ENCODE results near the gene CALM3. TPM values are rescaled to one million over a fixed set of nuclear protein-coding genes. Genes with fewer than 3 reads are reported as not detected.
"Not testable (repeated sequence)": the region's sequence is repeated elsewhere in the genome, so short reads cannot be mapped to it uniquely, and the experiment has no call there.

Gene CALM3
- total RNA-seq, 1 experiment from 2014 or later, result 173 TPM

DNA sequence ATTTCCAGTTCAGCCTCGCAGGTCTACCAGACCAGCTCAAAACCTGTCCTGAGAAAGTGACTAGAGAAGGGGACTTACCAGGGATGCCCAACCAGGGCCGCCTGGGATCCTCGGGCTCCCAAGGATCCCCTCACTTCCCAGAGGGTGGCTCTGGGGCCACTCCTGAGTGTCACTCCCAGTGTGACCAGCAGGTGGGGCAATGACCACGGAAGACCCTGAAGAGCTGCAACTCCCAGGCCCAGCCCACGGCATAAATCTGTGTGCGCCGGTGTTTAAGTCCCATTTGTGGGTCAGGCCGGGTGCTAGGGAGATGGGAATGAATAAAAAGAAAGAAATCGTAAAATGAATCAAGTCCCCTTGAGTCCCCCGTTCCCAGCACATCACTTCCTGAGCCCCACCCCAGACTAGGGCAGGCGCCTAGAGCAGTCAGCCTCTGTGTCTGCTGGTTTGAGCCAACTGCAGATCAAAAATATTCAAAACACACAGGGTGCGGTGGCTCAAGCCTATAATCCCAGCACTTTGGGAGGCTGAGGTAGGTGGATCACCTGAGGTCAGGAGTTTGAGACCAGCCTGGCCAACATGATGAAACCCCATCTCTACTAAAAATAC lies 13.1 kb downstream of the CALM3 start:
- DNase-seq (ENCODE audit: low read depth), result peak; percentile 72

DNA sequence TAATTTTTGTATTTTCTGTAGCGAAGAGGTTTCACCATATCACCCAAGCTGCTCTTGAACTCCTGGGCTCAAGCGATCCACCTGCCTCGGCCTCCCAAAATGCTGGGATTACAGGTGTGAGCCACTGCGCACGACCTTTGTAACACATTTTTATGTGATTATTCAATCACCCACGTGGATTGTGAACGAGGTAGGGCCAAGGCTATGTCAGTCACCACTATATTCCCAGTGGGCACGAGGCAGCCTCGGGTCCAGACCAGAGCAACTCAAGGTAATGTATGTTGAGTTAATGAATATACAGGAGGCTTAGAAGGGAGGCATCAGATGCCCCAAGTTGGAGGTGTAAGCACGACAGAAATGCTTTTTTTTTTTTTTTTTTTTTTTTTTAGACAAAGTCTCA lies 14.8 kb downstream of the CALM3 start:
- DNase-seq (ENCODE audit: low read depth), result no peak

DNA sequence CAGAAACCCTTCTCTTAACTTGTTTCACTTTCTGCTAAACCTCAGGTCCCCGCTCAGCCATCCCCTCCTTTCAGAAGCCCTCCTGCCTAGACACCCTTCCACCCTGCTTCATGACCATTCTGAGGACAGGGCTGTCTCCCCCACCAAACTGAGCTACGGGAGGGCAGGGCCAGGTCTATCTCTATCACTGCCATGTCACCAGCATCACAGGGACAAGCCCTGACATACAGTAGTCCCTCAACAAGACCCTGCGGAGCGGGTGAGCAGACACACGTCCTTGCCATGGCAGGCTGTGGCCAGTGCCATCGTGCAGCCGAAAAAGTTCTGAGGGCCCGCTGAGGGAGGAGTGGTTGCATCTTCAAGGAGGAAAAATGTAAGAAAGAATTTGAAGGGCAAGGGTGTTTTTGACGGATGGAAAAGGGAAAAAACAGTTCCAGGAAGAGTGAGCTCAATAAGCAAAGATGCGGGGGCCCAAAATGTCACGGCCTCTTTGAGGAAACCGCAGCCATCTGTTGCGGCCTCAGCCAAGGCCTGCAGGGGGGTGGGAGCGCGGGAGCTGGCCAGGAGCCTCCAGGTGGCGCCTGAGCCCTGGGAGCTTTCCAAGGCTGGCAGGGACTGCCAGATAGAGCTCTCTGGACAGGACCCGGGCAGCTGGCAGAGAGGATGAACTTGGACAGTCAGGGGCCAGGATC lies 15.6 kb downstream of the CALM3 start:
- DNase-seq (ENCODE audit: low read depth), result peak; percentile 76

DNA sequence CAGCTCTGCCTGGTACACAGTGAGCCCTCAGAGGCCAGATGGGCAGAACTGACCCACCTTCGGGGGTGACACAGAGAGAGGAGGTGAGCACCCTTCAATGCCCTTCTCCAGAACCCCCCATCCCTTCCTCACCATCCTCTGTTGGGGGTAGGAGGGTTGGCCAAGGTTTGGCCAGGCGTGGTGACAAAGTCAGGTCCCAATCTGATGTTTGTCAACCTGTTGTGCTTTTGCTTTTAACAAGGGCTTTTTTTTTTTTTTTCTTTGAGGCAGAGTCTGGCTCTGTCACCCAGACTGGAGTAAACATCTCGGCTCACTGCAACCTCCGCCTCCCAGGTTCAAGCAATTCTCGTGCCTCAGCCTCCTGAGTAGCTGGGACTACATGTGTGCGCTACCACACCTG lies 16.5 kb downstream of the CALM3 start:
- DNase-seq (ENCODE audit: low read depth), result no peak

DNA sequence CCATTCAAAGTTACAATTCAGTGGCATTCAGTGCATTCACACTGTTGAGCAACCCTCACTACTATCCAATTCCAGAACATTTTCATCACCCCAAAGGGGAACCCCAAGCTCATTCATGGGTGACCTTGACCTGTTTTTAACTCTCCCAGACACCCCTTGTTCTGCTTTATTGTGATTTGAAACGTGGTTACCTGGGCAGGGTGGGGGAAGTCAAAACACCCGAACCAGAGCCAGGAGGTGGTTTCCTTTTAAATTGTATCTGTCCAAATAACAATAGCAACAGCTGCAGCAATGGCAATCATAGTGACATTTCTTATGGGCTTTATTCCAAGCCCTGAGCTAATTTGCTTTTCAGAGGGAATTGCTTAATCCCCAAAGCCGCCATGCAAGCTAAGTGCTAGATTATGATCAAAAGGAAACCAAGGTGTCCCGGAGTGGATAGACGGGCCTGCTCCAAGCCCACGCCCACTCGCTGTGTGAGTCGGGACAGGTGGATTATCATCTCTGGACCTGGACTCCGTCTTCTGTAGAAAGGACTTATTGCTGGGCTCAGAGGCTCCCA lies 17.6 kb downstream of the CALM3 start:
- no peak for DNase-seq (ENCODE audit: low read depth)

DNA sequence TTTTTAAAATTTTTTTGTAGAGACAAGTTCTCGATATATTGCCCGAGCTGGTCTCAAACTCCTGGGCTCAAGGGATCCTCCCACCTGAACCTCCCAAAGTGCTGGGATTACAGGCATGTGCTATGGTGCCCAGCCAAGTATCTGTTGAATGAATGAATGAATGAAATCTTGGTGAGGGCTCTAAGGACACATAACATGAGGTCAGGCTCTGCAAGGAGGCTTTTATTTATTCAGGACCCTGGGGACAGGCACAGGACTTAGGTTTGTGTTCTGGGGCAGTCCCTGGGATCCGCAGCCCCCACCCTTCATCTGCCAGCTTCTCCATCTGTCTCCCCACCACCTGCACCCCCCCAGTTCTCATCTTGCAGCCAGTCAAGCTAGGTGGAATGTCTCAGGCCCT lies 19.1 kb downstream of the CALM3 start:
- DNase-seq (ENCODE audit: low read depth), result no peak

DNA sequence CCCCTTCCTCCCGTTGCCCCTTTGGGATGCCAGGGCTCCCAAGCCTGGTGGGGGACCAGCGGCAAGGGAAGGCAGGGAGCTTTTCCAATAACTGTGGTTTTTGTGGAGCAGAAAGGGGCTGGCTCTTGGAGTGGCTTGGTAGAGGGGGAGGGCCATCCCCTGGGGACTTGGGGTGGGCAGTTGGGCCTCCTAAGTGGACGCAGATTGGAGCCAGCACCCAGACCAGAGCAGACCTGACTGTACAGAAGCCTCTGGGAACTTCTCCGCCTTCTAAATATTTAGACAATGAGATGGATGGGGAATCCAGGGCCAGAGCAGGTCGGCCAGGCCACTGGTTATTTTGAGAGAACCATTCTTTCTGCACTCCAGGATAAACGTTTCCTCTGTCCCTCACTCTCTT lies 19.6 kb downstream of the CALM3 start:
- DNase-seq (ENCODE audit: low read depth), result no peak

DNA sequence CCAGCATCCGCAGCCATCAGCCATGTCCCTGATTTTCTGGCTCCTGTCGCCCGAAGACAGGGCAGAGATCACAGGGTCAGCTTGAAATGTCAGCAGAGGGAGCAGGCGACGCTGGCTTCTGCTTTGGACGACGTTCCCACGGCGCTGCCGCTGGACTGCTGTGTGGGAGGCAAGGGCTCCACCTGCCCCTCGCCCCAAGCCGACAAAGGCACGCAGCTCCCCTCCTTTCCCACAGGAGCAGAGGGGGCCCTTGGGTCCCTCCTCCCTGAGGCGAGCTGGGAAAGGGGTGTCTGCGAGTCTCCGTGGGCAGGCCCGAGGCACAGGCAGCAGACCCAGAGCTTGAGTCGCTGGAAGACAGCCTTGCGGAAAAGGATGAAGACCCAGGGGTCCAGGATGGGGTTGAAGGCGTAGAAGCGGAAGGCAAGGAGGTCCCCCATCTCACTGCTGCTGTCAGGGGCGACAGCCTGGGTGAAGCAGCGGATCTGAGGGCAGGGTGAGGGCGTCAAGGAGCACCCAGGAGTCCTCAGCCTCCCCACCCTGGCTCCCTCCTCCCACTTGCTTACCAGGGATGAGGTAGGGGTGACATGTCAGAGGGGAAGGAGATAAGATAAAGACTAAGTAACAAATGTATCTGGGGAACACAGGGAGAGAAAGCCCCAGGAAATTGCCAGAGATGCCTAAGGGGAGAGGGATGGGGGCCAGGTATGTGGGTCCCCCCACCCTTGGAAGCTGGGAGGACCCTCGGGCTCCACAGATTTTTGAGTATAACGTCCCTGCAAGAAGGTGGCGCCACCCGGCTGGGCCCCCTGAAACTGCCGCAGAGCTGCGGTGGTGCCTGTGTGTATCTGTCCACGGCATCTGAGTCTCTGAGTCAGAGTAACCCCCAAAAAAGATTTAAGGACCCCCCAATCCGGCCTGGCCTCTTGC lies 20.3 kb downstream of the CALM3 start:
- no peak for DNase-seq (ENCODE audit: low read depth)

DNA sequence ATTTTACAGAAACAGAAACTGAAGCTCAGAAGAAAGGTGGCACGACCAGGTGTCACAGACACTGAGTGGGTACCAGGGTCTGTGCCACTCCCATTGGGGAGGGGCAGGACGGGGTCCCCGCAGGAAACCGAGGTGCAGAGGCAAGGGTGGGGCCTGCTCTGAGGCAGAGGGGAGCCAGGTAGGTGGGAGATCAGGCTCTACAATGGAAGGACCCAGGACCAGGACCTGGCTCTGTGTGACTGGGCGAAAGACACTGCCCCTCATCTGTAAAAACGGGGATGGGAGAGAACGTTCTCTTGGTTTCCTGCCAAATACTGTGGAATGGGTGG lies 21.0 kb downstream of the CALM3 start:
- no peak for DNase-seq (ENCODE audit: low read depth)

DNA sequence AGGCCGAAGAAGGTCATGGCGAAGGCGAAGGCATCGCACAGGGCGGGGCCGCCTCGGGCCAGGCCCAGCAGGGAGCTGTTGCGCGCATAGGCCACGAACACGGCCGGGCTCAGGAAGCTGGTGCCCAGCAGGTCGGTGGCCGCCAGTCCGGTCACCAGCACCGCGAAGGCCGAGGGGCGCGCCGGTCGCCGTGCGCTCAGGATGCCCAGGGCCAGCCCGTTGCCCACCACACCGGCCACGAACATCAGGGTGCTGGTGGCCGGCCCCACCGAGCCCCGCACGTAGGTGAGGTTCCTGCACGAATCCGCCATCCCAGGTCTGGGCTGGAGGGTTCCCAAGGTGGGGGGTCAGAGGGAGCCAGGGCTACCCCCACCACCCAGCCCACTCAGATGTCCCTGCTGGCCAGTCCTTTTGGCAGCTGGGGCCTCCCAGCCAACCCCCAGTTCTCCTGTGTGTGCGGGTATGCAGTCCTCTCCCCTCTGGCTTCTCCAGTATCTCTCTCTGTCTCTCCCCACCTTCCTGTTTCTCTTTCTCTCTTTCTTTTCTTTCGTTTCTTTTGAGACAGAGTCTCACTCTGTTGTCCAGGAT lies 22.9 kb downstream of the CALM3 start:
- DNase-seq (ENCODE audit: low read depth), result no peak

DNA sequence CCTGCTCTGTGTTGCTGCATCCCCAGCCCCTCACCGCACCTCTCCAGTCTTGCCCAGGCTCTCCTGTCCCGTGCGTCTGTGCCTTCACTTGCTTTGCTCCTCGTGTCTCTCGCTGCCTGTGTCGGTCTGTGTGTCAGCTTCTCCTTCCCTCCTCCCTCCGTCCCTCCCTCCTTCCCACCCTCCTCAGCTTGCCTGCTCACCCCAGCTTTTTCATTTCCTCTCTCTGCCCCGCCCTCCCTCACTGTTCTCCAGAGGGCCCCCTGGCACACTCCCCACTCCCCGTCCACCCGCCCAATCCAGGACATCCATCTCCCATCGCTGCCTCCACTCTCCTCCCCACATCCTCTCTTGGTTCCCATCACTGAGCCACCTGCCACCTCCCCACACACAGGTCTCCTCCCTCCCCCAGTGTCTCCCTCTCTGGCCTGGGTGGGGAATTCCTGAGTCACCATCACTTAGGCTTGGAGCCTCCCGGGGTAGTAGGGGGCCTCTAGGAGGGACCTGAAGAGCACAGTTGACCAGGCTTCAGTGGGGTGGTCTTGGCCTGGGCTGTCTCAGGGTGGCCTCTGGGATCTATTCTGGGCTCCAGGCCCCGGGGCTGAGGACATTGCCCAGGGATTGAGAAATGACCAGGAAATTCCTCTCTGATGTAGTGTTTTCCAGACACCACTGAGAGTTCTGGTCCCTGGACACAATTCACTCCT lies 24.0 kb downstream of the CALM3 start, which contains the start of gene PTGIR:
PTGIR (minus strand) TSS at position 132 of the 704 bp plus-strand sequence. CDS start 864 bp downstream, outside the sequence.
- DNase-seq (ENCODE audit: low read depth), result peak; percentile 56

DNA sequence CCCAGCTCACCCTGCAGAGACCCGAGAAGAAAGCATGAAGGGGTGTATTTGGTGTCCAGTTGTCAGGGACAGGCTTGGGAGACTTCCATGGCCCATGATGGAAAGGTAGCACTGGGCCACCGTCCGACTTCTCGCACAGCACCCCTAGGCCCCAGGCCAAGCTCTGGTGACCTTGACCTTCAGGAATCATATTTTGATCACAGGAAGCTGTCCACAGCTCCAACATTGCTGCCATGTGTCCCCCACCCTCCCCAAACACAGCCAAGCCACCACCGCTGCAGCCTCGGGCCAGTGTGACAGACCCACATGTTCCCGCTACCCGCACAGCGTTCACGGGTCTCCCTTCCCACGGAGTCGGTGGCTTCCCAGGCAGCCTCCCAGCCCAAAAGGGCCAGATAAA lies 24.6 kb downstream of the CALM3 start:
- no peak for DNase-seq (ENCODE audit: low read depth)

DNA sequence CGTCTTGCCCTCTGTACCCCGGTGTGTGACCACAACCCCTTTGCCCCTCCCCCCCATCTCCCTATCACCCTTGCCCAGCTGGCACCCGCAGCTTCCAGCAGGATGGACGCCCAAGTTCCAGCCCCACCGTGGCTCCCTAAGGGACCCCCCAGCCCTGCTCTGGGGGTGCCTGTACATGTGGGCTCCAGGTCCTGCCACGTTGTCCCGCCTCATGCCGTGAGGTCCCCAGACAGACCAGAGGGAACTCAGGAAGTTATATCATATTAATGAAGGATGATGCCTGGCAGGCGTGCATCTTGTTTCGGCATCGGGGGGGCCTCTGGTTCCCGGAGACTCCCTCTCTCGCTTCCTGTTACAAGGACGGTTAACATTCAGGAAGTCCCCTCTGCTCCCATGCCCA lies 25.3 kb downstream of the CALM3 start:
- no peak for DNase-seq (ENCODE audit: low read depth)

DNA sequence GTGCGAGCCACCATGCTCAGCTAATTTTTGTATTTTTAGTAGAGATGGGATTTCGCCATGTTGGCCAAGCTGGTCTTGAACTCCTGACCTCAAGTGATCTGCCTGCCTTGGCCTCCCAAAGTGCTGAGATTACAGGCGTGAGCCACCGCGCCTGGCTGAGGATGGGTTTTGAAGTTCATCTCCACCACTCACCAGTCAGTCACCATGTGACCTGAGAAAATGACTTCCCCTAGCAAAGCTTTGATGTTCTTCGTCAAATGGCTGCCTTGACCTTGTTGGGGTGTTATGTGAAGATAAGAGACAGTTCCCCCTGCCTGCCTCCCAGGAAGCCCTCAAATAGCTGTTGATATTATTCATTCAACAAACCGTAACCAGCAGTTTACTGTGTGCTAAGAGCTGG lies 27.8 kb downstream of the CALM3 start:
- not testable (repeated sequence) for DNase-seq (ENCODE audit: low read depth)

DNA sequence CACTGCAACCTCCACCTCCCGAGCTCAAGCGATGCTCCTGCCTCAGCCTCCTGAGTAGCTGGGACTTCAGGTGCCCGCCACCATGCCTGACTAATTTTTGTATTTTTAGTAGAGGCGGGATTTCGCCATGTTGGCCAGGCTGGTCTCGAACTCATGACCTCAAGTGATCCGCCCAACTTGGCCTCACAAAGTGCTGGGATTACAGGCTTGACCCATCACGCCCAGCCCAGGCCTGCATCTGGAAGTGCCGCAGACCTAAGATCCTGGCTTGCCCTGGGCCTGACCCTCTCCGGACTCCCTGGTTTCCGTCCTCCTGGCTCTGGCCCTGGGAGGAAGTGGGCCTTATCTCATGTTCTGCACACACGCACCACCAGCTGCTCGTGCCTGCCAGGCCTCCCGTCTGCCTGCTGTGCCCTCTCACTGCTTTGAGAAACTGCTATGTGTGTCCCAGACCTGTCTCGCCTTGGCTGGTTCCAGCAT lies 28.5 kb downstream of the CALM3 start:
- DNase-seq (ENCODE audit: low read depth), result peak; percentile 16

DNA sequence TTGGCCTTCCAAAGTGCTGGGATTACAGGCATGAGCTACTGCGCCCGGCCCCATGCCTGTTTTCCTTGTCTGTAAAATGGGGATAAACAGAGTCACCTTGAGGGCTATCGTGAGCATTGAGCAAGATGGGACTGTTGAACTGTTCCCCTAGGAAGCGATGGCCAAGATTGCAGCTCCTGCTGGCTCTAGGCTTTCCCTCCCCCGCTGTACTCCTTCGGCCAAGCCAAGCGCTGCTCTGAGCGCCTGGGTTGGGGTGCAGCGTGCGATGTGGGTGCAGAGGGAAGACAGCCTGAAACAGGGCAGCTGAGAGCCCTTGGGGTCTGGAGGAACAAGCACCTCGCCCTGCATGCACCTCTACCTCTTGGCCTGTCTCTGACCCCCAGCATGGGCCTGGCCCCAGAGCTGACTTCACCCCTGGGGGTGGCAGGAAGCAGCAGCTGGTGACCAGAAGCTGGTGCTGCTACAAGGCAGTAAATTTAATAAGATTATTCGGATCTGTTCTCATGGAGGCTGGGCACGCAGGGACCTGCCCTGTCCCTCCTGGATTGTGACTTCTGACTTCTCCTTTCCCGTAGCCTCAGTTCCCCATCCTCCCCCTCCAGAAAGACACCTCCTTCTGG lies 29.6 kb downstream of the CALM3 start:
- no peak for DNase-seq (ENCODE audit: low read depth)

DNA sequence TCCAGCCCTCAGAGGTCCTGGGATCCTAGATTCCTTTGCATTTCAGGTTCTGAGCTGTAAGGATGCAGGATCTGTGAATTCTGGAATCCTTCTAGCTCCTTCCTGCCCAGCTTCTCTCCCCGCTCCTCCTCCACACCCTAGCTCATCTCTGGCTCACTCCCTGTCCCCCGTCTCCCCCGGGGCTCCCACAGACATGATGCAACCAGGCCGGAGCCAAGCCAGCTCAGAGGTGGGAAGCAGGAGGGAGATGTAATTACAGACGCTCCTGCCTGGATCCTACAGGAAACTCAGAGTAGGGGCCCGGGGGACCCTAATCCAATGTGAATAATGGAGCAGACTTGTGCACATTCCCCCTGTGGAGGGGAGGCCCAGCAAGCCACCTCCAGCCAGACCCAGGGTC lies 30.4 kb downstream of the CALM3 start:
- peak; percentile 49 for DNase-seq (ENCODE audit: low read depth)

DNA sequence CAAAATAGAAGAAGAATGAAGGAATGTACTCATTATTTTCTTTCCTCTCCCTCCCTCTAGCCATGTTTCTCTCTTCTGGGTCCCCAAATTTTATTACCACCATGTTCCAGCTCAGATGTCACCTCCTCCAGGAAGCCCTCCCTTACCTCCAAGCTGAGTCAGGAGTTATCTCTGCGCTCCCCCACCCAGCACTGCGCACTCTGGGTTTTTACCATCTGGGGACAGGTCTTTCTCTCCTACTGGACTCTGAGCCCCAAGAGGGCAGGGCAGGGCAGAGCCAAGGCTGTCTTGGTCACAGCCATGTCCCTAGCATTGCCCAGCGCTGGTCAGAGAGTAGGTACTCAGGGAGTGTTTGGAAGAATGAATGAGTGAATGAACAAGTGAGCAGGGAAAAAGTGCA lies 32.0 kb downstream of the CALM3 start:
- DNase-seq (ENCODE audit: low read depth), result no peak

DNA sequence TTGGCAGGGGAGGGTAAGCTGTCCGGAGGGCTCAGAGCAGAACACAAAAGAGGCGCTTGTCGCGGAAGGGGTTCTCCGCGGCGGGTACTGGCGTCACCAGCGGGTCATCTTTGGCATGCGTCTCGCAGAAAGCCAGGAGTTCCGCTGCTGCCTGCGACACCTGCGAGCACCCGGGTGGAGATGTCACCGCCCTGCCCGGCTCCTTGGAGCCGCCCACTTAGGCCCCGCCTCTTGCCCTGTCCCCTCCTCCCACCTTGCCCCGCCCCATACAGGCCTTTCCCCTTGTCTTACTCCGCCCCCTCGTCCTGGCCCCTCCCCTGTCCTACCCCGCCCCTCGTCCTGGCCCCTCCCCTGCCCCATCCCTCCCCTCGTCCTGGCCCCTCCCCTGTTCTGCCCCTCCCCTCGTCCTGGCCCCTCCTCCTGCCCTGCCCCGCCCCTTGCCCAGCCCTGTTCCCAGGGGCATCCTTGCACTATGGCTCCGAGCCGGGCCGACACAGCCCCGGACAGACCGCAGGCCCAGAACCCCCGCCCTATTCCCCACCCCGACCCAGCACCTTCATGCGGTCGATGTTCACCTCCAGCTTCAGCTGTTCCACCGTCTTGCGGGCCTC lies 33.0 kb downstream of the CALM3 start:
- DNase-seq (ENCODE audit: low read depth), result peak; percentile 81

DNA sequence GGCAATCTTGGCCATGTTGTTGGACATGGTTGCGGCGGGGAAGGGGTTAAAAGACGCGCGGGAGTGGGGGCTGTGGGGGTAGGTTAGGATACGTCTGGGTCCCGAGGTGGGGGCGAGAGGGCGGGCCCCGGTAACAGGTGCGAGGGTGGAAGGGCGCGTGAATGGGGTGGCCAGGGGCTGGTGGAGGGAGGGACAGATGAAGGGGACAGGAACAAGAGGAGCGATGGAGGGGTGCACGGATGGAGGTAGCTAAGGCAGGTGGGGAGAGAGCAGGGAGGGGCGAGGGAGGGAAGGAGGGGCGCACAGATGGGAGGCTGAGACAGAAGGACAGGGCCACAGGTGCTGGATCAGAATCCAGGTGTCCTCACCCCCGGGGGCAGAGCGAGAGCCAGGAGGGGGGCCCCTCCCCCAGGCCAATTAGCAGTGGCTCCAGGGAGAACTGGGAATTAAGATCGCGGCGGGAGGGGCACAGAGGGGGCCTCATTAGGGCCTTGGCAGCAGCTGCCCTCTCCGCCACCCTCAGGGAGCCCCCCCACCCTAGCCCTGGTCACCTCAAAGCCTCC lies 33.6 kb downstream of the CALM3 start:
- DNase-seq (ENCODE audit: low read depth), result no peak

Data from RPMI7951 (cell line).